Measurements from ENCODE around the gene DOC2A.

The DOC2A gene

DNA sequence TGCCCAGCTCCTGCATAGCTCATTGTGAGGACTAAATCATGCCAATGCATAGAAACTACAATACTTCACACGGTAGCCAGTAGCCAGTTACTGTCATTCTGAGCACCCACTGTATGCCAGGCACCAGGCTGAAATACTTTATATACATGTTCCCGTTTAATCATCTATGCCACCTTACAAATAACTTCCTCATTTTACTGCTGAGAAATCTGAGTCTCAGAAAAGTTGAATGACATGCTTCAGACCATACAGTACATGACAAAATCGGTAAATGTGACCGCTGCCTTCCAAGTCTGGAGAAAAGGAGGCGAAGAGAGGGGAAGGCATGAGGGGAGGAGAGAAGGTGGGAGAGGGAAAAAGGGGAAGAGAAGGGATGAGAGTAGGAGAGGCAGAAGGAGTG, 29.4 kb upstream of the DOC2A start:
- no peak for DNase-seq (ENCODE audit: insufficient read length)
- FAIRE-seq, result no peak
- no peak for TF ChIP-seq TAF1 (IDR thresholded peaks at IDR 0.05; ENCODE audit: borderline replicate concordance, low read depth, low read length)
- TF ChIP-seq POLR2AphosphoS5 (IDR thresholded peaks at IDR 0.05; ENCODE audit: low read depth, low read length), result no peak
- TF ChIP-seq POLR2A (IDR thresholded peaks at IDR 0.05; ENCODE audit: low read depth, low read length), result no peak

DNA sequence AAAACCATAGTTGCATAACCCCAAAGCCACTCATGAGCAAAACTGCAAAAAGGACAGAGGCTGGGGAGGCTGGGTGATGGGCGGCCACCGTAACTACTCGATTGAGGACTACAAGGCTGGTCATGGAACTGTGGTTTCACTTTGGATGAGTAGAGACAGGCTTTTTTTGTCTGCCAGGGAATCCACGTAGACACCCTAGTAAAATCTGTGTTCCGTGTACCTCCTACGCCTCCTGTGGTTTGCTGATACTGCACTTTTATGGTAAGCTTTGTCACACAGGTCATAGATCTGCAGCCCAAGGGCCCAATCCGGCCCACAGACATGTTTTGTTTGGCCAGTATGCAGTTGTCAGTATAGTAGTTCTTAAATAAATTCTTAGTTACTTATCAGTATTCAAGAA, 22.4 kb upstream of the DOC2A start:
- FAIRE-seq (peak; percentile 68), DNase-seq (ENCODE audit: insufficient read length) (no peak)
- TF ChIP-seq POLR2A (IDR thresholded peaks at IDR 0.05; ENCODE audit: low read depth, low read length) (no peak), TAF1 (IDR thresholded peaks at IDR 0.05; ENCODE audit: borderline replicate concordance, low read depth, low read length) (no peak), POLR2AphosphoS5 (IDR thresholded peaks at IDR 0.05; ENCODE audit: low read depth, low read length) (no peak)

DNA sequence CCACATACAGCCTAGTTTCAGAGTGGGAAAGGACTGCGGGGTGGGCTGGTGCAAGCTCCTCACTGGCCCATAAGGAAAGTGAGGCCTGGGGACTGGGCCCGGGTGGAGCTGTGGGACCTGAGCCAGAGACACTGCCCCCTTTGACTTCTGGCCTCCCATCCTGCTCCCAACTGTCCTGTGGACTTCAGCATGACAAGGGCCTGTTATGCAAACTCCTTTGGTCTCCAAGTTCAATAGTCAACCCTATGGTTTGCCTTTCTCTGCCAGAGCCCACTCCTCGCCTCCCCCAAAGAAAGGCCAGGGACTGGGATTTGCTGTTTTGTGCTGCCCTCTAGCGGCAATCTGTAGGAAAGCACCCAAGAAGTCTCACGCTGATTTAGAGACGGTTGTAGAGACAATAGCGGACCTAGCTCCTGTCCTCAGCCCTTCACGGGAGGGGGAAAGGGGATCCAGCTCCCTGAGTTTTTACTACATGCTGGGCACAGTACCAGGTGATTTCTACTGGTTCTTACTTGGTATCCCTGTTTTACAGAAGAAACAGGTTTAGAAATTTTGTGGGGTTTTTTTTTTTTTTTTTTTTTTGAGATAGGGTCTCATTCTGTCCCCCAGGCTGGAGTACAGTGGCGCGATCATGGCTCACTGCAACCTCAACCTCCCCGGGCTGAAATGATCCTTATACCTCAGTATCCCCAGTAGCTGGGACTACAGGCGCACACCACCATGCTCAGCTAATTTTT, 21.4 kb upstream of the DOC2A start:
- TF ChIP-seq POLR2AphosphoS5 (IDR thresholded peaks at IDR 0.05; ENCODE audit: low read depth, low read length), result no peak
- TF ChIP-seq POLR2A (IDR thresholded peaks at IDR 0.05; ENCODE audit: low read depth, low read length), result no peak
- TF ChIP-seq TAF1 (IDR thresholded peaks at IDR 0.05; ENCODE audit: borderline replicate concordance, low read depth, low read length), result no peak
- peak; percentile 75 for DNase-seq (ENCODE audit: insufficient read length)
- FAIRE-seq, result peak; percentile 93

DNA sequence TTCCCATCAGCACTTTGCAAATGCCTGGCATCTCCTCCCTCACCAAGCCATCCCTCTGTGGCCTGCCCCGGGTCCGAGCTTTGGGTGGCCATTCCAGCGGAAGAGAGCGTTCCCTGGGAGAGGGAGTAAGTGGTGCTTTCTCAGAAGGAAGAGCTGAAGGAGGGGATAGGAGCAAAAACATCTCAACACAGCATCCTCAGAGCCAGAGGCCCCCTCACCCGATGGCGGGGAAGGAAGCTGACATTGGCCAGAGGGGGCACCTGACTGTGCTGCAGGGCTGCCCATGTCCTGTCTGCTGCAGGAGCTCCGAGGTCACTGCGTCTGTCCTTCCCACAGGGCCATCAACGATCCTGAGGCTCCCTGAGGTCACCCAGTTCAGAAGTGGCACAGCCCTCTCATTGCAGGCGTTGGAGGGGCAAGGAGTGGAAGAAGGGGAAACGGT, 20.7 kb upstream of the DOC2A start:
- TF ChIP-seq POLR2AphosphoS5 (IDR thresholded peaks at IDR 0.05; ENCODE audit: low read depth, low read length), result no peak
- no peak for TF ChIP-seq POLR2A (IDR thresholded peaks at IDR 0.05; ENCODE audit: low read depth, low read length)
- TF ChIP-seq TAF1 (IDR thresholded peaks at IDR 0.05; ENCODE audit: borderline replicate concordance, low read depth, low read length), result no peak
- FAIRE-seq, result no peak
- DNase-seq (ENCODE audit: insufficient read length), result no peak

DNA sequence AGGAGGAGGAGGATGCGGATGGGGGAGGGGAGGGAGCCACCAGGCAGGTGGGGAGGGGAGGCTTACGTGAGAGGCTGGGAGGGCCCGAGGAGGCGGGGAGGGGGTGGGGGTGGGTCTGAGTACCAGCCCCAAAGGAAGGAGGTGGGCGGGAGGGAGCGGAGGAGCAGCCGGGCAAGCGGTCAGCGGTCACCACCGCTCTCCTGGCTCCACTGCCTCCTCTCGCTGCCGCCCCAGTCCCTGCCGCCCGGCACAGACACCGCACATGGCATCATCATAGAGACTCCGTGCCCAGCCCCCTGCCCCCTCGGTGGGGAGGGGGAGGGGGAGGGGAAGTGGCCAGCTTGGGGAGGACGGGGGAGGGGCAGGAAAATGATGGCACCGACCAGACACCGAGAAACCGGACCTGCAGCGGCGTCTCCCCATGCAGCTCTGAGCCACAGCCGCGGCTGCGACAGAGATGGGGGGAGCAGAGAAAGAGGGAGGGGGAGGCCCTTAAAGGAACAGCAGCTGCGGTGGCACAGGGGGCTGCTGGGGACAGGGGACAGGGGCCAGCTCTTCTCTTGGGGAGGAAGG, 20.1 kb upstream of the DOC2A start, which contains the start of gene TLCD3B:
Gene TLCD3B, minus strand, starts transcription at position 431 of the 573 bp plus-strand sequence. CDS start 744 bp downstream, outside the sequence.
- FAIRE-seq, result no peak
- no peak for TF ChIP-seq TAF1 (IDR thresholded peaks at IDR 0.05; ENCODE audit: borderline replicate concordance, low read depth, low read length)
- TF ChIP-seq POLR2A (IDR thresholded peaks at IDR 0.05; ENCODE audit: low read depth, low read length), result no peak
- TF ChIP-seq POLR2AphosphoS5 (IDR thresholded peaks at IDR 0.05; ENCODE audit: low read depth, low read length), result no peak
- DNase-seq (ENCODE audit: insufficient read length), result no peak

DNA sequence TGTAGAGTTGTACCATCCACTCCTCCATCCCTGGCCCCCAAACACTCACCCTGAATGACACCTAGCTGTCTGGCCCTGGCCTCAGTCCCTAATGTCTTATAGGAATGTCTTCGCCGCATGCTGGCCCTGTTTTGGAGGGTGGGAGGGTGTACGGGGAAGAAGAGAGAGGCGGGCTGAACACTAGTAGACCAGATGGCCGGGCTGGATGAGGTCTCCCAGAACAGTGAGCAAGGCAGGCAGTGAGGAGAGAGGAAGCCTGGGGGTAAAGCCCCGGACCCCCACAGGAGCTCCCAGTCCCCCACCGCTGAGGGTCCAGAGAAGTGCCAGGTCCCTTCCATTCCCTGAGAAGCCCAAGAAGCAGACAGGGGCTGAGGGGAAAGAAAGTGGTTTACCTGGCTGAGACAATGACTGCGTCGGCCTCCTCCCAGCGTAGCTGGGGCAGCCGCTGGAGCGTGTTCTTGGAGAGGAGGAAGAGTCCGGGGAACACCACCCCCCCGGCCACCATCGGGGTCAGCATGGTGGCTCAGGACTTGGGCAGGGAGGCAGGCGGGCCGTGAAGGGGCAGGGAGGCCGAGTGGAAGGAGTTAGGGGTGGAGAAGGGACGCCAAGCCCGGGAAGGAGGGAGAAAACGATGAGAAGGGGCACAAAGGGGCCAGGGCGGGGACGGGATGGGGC, 19.3 kb upstream of the DOC2A start:
- TF ChIP-seq TAF1 (IDR thresholded peaks at IDR 0.05; ENCODE audit: borderline replicate concordance, low read depth, low read length) (no peak), POLR2A (IDR thresholded peaks at IDR 0.05; ENCODE audit: low read depth, low read length) (no peak), POLR2AphosphoS5 (IDR thresholded peaks at IDR 0.05; ENCODE audit: low read depth, low read length) (no peak)
- DNase-seq (ENCODE audit: insufficient read length) (no peak), FAIRE-seq (no peak)

DNA sequence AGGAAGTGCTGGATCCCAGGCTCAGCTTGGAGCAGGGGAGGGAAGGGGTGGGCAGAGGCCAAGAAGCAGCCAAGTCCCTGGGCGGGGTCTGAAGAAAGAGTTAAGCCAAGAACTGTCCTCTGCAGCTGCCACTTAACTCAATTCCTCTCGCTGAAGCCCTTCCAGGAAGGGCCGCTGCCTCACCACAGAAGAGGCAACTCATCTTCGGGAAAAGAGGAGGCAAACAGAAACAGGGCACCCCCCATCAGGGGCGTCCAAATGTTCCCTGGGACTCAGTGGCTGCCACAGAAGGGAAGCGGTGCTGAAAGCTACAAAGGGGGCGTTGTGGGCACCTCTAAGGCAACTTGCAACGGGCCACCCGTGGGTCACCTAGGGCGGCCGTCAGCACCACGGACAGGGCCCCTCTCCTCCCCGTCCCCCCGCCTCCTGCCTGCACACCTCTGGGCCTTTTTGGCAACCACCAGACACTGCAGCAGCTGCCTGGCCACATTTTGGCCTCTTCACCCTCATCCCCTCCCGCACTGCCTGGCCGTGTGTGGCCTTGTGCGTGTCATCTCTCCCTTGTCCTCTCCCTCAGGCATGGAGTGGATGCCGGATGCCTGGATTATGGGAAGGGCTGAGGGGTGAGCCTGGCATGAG, 17.7 kb upstream of the DOC2A start:
- TF ChIP-seq POLR2A (IDR thresholded peaks at IDR 0.05; ENCODE audit: low read depth, low read length) (no peak), TAF1 (IDR thresholded peaks at IDR 0.05; ENCODE audit: borderline replicate concordance, low read depth, low read length) (no peak), POLR2AphosphoS5 (IDR thresholded peaks at IDR 0.05; ENCODE audit: low read depth, low read length) (no peak)
- DNase-seq (ENCODE audit: insufficient read length), result no peak
- FAIRE-seq, result no peak

DNA sequence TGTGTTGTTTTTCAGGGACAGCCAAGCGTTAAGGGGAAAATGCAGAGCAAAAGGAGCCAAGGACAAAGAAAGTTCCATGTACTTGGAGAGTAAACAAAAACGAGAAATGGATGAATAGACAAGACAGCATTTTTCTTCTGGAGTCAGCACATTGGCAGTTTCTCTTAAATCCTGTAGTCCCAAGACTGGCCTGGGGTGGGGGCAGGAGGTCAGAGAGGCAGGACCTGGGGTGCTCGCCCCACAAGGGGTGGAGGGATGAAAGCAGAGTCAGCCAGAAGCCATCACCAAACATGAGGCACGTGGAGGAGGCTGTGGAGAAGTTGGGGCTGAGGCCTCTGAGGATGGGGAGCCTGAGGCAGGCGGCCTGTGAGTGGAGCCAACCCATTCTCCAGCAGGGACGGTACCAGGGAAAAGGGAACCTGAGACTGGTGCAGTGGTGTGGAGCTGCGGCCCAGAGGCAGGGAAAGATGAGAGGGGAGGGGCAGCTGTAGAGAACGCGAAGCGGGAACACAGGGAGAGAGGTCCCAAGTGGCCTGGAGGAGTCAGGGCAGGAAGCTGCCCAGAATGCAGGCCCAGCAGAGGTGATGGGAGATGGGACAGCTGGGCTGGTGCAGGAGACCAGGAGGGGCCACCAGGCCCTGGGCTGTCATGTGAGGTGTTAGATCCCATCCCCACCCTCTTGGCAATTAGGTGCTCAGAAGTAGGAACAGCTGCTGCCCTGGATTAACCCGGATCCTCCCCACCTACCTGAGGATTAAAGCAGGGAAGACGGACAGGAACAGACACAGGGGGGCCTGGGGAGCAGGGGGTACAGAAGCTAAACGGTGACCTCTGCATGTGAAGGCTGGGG, 17.0 kb upstream of the DOC2A start:
- DNase-seq (ENCODE audit: insufficient read length) (no peak), FAIRE-seq (no peak)
- no peak for TF ChIP-seq TAF1 (IDR thresholded peaks at IDR 0.05; ENCODE audit: borderline replicate concordance, low read depth, low read length)
- no peak for TF ChIP-seq POLR2AphosphoS5 (IDR thresholded peaks at IDR 0.05; ENCODE audit: low read depth, low read length)
- TF ChIP-seq POLR2A (IDR thresholded peaks at IDR 0.05; ENCODE audit: low read depth, low read length), result no peak

DNA sequence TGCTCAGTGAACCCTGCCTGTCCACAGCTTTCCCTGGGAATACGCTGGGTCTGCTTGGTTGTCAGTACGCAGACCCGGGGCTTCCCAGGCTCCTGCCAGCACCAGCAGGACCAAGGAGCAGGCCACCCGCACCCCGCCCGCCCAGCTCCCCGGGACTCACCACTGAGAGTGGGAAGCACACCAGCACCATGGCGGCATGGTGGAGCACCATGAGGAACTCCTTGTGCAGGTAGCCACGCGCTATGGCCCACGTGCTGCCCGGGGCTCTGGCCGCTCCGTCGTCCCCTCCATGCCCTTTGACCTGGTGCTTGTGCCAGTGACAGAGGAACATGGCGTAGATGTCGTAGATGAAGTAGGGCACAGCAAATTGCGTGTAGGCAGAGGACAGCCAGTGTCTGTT, 15.6 kb upstream of the DOC2A start:
- DNase-seq (ENCODE audit: insufficient read length) (no peak), FAIRE-seq (no peak)
- no peak for TF ChIP-seq TAF1 (IDR thresholded peaks at IDR 0.05; ENCODE audit: borderline replicate concordance, low read depth, low read length)
- TF ChIP-seq POLR2A (IDR thresholded peaks at IDR 0.05; ENCODE audit: low read depth, low read length), result no peak
- TF ChIP-seq POLR2AphosphoS5 (IDR thresholded peaks at IDR 0.05; ENCODE audit: low read depth, low read length), result no peak

DNA sequence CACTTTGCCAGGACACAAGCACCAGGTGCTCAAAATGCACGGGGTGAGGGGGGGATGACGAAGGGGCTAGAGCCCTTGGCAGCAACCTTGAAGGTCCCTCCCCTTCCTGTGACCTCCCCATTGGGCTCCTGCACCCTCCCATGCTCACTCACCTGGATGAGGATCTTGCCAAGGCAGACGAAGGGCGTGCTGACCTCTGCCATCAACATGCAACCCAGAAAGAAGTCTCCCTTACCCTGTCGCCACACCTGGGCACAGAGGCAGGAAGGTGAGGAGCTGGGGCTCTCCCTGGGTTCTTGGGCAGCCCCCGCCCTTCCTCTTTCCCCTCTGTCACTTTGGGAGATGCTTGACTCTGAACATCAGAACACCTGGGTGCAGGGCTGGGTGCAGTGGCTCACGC, 14.7 kb upstream of the DOC2A start:
- no peak for DNase-seq (ENCODE audit: insufficient read length)
- TF ChIP-seq TAF1 (IDR thresholded peaks at IDR 0.05; ENCODE audit: borderline replicate concordance, low read depth, low read length), result no peak
- no peak for FAIRE-seq

DNA sequence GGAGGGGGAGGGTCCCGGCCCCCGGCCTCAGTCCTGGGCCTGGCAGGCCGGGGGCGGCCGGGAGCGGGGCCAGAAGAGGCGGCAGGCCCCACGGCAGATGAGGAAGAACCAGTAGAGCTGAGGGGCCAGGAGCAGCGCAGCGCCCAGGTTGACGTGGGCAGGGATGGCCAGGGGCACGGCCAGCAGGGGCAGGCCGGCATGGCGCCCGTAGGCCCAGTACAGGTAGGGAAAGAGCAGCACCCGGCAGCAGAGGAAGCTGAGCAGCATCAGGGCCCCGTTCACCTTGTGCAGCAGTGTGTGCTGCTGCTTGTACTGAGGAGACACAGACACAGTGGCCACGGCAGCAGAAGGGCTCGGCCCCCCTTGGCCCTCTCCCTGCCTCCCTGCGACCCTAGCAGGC, 14.3 kb upstream of the DOC2A start:
- DNase-seq (ENCODE audit: insufficient read length) (no peak), FAIRE-seq (no peak)
- no peak for TF ChIP-seq POLR2A (IDR thresholded peaks at IDR 0.05; ENCODE audit: low read depth, low read length)
- TF ChIP-seq TAF1 (IDR thresholded peaks at IDR 0.05; ENCODE audit: borderline replicate concordance, low read depth, low read length), result no peak
- no peak for TF ChIP-seq POLR2AphosphoS5 (IDR thresholded peaks at IDR 0.05; ENCODE audit: low read depth, low read length)

Data from GM12892 (cell line).